ENCODE measurements around the gene ZNF366. TPM values are rescaled to one million over a fixed set of nuclear protein-coding genes. Genes with fewer than 3 reads are reported as not detected.

ZNF366 gene
- total RNA-seq, 5 donors from 2014 or later (not counting 1 experiment from before 2014, with no cell fraction given): 0.13 to 0.14 TPM; not detected in 3

- POLR2A ChIA-PET: no interaction called here
- no peaks in the 10 kb centered on the region for H3K4me1 ChIP-seq (ENCODE audit: control insufficient read depth in 1 of 2, extremely low read depth in 1 of 2, insufficient read depth in 2 of 2, low read length in 2 of 2)
- H3K36me3 Mint-ChIP-seq: no peaks in the 10 kb centered on the region
- WGBS (ENCODE audit: insufficient coverage): 77% methylated on average over 2 of the region's 2 CpGs
- no peaks in the 10 kb centered on the region for H3K36me3 ChIP-seq (ENCODE audit: control insufficient read depth in 2 of 2, extremely low read depth in 1 of 2, insufficient read depth in 1 of 2, low read length in 1 of 2)
- H3K9me3 Mint-ChIP-seq: no peaks in the 10 kb centered on the region
- no peaks in the 10 kb centered on the region for H3K4me1 Mint-ChIP-seq
- ATAC-seq (replicated peaks in 1 of 4): no peak
- H3K27me3 ChIP-seq (replicated peaks in 1 of 2; ENCODE audit: control insufficient read depth in 2 of 2, extremely low read depth in 1 of 2, insufficient read depth in 2 of 2, low read length in 1 of 2): no peaks in the 10 kb centered on the region
- CTCF ChIA-PET: no interaction called here
- H3K27ac Mint-ChIP-seq: no peak overlapping the region
- DNase-seq: no peak
- H3K4me3 Mint-ChIP-seq: no peak overlapping the region
- no peak overlapping the region for H3K4me3 ChIP-seq (ENCODE audit: control insufficient read depth in 1 of 2, extremely low read depth in 1 of 2, low read length in 1 of 2)
- no peak overlapping the region for H3K27ac ChIP-seq (ENCODE audit: low read length)
- no peaks in the 10 kb centered on the region for H3K9me3 ChIP-seq
- H3K27me3 Mint-ChIP-seq: no peaks in the 10 kb centered on the region
Observed at GRCh38 chr5:72445969-72446368, 61.2 kb downstream of the ZNF366 start.

DNA sequence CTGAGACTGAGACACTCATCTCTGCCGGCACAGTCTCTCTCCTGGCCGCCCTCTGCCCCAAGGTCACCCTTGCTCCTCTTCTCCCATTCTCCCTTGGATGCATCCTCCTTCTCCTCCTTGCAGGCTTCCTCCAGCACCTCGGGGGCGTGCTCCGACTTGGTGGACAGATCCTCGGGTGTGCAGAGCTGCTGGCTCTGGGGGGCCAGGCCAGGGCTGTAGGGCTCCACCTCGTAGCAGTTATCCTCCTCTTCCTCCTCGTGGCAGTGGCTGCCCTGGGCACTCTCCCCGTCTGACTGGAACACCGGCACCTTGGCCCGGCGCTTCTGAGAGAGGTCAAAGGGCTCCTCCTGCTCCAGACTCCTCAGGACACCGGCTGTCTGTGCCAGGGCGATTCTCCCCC is 63.3 kb downstream of the ZNF366 start:
- no peaks in the 10 kb centered on the region for H3K9me3 ChIP-seq
- H3K27me3 Mint-ChIP-seq: peaks cover 4 to 5% of the 10 kb centered on the region in 2 donors
- H3K27me3 ChIP-seq (replicated peaks in 1 of 2; ENCODE audit: control insufficient read depth in 2 of 2, extremely low read depth in 1 of 2, insufficient read depth in 2 of 2, low read length in 1 of 2): no peaks in the 10 kb centered on the region
- no peak overlapping the region for H3K27ac Mint-ChIP-seq
- H3K4me1 Mint-ChIP-seq: no peaks in the 10 kb centered on the region
- 74% methylated on average over 12 of the region's 14 CpGs for WGBS (ENCODE audit: insufficient coverage)
- no peak overlapping the region for H3K4me3 ChIP-seq (ENCODE audit: control insufficient read depth in 1 of 2, extremely low read depth in 1 of 2, low read length in 1 of 2)
- H3K4me3 Mint-ChIP-seq: no peak overlapping the region
- CTCF ChIA-PET: no interaction called here
- no peaks in the 10 kb centered on the region for H3K9me3 Mint-ChIP-seq
- DNase-seq (no peak), ATAC-seq (replicated peaks in 1 of 4) (no peak)
- no peaks in the 10 kb centered on the region for H3K36me3 Mint-ChIP-seq
- H3K36me3 ChIP-seq (ENCODE audit: control insufficient read depth in 2 of 2, extremely low read depth in 1 of 2, insufficient read depth in 1 of 2, low read length in 1 of 2): no peaks in the 10 kb centered on the region
- H3K27ac ChIP-seq (ENCODE audit: low read length): no peak overlapping the region
- no peaks in the 10 kb centered on the region for H3K4me1 ChIP-seq (ENCODE audit: control insufficient read depth in 1 of 2, extremely low read depth in 1 of 2, insufficient read depth in 2 of 2, low read length in 2 of 2)
- POLR2A ChIA-PET: no interaction called here

DNA sequence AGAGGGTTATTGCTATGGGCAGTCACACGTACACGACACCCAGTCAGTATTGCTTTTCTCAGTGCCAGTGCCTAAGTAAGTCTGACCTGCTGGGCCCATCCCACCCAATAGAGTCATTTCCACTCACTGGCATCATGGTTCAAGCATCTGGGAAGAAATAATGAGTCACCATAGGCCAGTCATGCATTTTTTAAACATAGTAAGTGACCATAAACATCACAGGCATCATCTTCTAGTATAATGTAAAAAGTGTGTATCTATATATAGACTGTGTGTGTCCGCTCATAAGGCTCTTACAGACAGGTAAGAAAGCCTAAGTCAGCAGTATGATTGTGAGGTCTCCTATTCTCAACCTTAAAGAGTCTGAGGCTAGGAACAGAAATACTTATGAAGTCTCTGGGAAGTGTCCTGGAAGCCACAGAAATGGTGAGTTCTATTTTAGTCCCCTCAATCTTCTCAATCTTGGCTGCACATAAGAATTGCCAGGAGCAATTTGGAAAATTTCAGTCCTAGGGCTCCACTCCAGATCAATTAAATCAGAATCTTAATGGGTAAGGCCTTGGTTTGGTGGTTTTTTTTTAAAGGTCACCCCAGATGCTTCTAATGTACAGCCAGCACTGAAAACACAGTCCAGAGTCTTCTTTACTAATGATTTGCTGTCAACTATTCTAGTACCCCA is 65.2 kb downstream of the ZNF366 start:
- Mint-ChIP-seq H3K36me3 (no peaks in the 10 kb centered on the region), H3K27me3 (peaks cover 4 to 5% of the 10 kb centered on the region in 2 donors), H3K4me3 (no peak overlapping the region), H3K4me1 (no peaks in the 10 kb centered on the region), H3K27ac (no peak overlapping the region), H3K9me3 (peaks cover 0 to 2% (median 0%) of the 10 kb centered on the region in 3 donors)
- DNase-seq (no peak), ATAC-seq (replicated peaks in 1 of 4) (no peak)
- Histone ChIP-seq H3K4me1 (ENCODE audit: control insufficient read depth in 1 of 2, extremely low read depth in 1 of 2, insufficient read depth in 2 of 2, low read length in 2 of 2) (no peaks in the 10 kb centered on the region), H3K36me3 (ENCODE audit: control insufficient read depth in 2 of 2, extremely low read depth in 1 of 2, insufficient read depth in 1 of 2, low read length in 1 of 2) (no peaks in the 10 kb centered on the region), H3K27ac (ENCODE audit: low read length) (no peak overlapping the region), H3K27me3 (replicated peaks in 1 of 2; ENCODE audit: control insufficient read depth in 2 of 2, extremely low read depth in 1 of 2, insufficient read depth in 2 of 2, low read length in 1 of 2) (no peaks in the 10 kb centered on the region), H3K4me3 (ENCODE audit: control insufficient read depth in 1 of 2, extremely low read depth in 1 of 2, low read length in 1 of 2) (no peak overlapping the region), H3K9me3 (no peaks in the 10 kb centered on the region)
- 88% methylated on average over 2 of the region's 3 CpGs for WGBS (ENCODE audit: insufficient coverage)
- ChIA-PET CTCF (no interaction called here), POLR2A (no interaction called here)

DNA sequence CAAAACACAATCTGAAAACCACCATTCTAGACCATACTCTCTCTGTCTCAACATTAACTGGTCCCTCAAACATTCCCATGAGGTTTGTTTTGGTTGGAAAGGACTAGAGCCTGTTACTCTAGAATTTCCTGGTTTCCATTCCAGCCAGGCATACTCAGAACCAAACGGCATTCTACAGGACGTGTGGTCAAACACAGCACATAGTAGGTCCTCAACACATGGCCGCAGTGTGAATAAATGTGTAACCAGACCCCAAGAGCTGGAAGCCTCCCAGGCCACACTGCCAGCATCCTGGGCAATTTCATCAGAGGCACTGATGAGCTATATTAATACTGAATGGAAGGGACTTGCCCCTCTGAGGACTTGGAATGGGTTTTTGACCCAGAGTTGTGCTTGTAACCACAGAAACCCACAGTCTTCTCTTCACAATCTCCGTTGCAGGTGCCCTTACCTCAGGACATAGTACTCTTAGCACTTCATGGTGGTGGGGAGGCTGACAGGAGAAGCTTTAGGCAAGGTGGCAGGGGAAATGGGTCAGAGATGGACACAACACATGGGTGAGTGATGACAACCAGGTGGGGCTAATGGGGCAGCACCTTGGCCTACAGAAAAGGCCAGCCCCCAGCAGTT is 66.0 kb downstream of the ZNF366 start:
- ChIA-PET CTCF (no interaction called here), POLR2A (no interaction called here)
- H3K36me3 Mint-ChIP-seq: no peaks in the 10 kb centered on the region
- peaks cover 0 to 2% (median 0%) of the 10 kb centered on the region in 3 donors for H3K9me3 Mint-ChIP-seq
- DNase-seq: no peak
- peaks cover 4 to 5% of the 10 kb centered on the region in 2 donors for H3K27me3 Mint-ChIP-seq
- Histone ChIP-seq H3K36me3 (ENCODE audit: control insufficient read depth in 2 of 2, extremely low read depth in 1 of 2, insufficient read depth in 1 of 2, low read length in 1 of 2) (no peaks in the 10 kb centered on the region), H3K4me3 (ENCODE audit: control insufficient read depth in 1 of 2, extremely low read depth in 1 of 2, low read length in 1 of 2) (no peak overlapping the region), H3K27me3 (replicated peaks in 1 of 2; ENCODE audit: control insufficient read depth in 2 of 2, extremely low read depth in 1 of 2, insufficient read depth in 2 of 2, low read length in 1 of 2) (no peaks in the 10 kb centered on the region), H3K27ac (ENCODE audit: low read length) (no peak overlapping the region), H3K9me3 (no peaks in the 10 kb centered on the region), H3K4me1 (ENCODE audit: control insufficient read depth in 1 of 2, extremely low read depth in 1 of 2, insufficient read depth in 2 of 2, low read length in 2 of 2) (no peaks in the 10 kb centered on the region)
- WGBS (ENCODE audit: insufficient coverage): 91% methylated on average over 3 of the region's 4 CpGs
- H3K4me3 Mint-ChIP-seq: no peak overlapping the region
- H3K4me1 Mint-ChIP-seq: no peaks in the 10 kb centered on the region
- no peak for ATAC-seq (replicated peaks in 1 of 4)
- H3K27ac Mint-ChIP-seq: no peak overlapping the region

DNA sequence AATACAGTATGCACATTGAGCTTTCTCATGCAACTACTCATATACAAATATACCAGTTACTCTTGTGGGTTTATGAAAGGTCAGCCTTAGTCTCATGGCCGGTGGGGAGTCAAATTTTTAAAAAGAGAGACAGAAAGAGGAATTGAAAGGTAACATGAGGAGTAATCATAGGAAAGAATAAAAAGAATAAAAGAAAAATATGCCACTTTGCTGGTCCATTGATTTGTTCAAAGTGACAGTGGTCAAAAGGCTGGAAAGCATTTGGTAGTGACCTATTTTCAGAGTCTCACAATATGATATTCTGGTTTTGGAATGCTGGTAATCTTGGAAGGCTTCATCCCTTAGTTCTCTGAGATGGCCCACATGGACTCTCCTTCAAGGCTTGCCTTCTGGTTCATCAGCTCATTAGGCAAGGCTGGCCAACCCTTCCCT is 67.0 kb downstream of the ZNF366 start:
- H3K4me1 Mint-ChIP-seq: no peaks in the 10 kb centered on the region
- ChIA-PET CTCF (no interaction called here), POLR2A (no interaction called here)
- Histone ChIP-seq H3K27ac (ENCODE audit: low read length) (no peak overlapping the region), H3K4me1 (ENCODE audit: control insufficient read depth in 1 of 2, extremely low read depth in 1 of 2, insufficient read depth in 2 of 2, low read length in 2 of 2) (no peaks in the 10 kb centered on the region), H3K9me3 (no peaks in the 10 kb centered on the region), H3K36me3 (ENCODE audit: control insufficient read depth in 2 of 2, extremely low read depth in 1 of 2, insufficient read depth in 1 of 2, low read length in 1 of 2) (no peaks in the 10 kb centered on the region), H3K27me3 (replicated peaks in 1 of 2; ENCODE audit: control insufficient read depth in 2 of 2, extremely low read depth in 1 of 2, insufficient read depth in 2 of 2, low read length in 1 of 2) (no peaks in the 10 kb centered on the region), H3K4me3 (ENCODE audit: control insufficient read depth in 1 of 2, extremely low read depth in 1 of 2, low read length in 1 of 2) (no peak overlapping the region)
- ATAC-seq (replicated peaks in 1 of 4) (no peak), DNase-seq (no peak)
- no peak overlapping the region for H3K27ac Mint-ChIP-seq
- no peaks in the 10 kb centered on the region for H3K36me3 Mint-ChIP-seq
- peaks cover 8 to 9% of the 10 kb centered on the region in 2 donors for H3K27me3 Mint-ChIP-seq
- no CpG with 5 or more reads among the region's 1 CpG for WGBS (ENCODE audit: insufficient coverage)
- H3K4me3 Mint-ChIP-seq: no peak overlapping the region
- peaks cover 0 to 2% (median 0%) of the 10 kb centered on the region in 3 donors for H3K9me3 Mint-ChIP-seq

DNA sequence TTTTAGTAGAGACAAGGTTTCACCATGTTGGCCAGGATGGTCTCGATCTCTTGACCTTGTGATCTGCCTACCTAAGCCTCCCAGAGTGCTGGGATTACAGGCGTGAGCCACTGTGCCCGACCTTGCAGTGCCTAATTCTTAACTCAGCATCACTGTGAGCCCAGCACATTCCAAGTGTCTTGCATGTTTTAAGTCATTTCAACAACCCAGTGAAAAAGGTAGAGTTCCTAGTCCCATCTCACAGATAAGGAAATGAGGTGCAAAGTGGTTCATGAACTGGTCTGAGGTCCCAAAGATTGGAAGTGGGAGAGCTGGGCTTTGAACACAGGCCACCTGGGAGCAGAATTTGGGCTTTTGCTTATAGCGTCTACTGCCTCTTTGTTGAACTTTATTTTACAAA is 68.0 kb downstream of the ZNF366 start:
- Histone ChIP-seq H3K27me3 (replicated peaks in 1 of 2; ENCODE audit: control insufficient read depth in 2 of 2, extremely low read depth in 1 of 2, insufficient read depth in 2 of 2, low read length in 1 of 2) (no peaks in the 10 kb centered on the region), H3K27ac (ENCODE audit: low read length) (no peak overlapping the region), H3K4me3 (ENCODE audit: control insufficient read depth in 1 of 2, extremely low read depth in 1 of 2, low read length in 1 of 2) (no peak overlapping the region), H3K4me1 (ENCODE audit: control insufficient read depth in 1 of 2, extremely low read depth in 1 of 2, insufficient read depth in 2 of 2, low read length in 2 of 2) (no peaks in the 10 kb centered on the region), H3K9me3 (no peaks in the 10 kb centered on the region), H3K36me3 (ENCODE audit: control insufficient read depth in 2 of 2, extremely low read depth in 1 of 2, insufficient read depth in 1 of 2, low read length in 1 of 2) (no peaks in the 10 kb centered on the region)
- Mint-ChIP-seq H3K9me3 (peaks cover 0 to 2% (median 0%) of the 10 kb centered on the region in 3 donors), H3K4me1 (no peaks in the 10 kb centered on the region), H3K27me3 (peaks cover 10 to 14% of the 10 kb centered on the region in 2 donors), H3K36me3 (no peaks in the 10 kb centered on the region), H3K4me3 (no peak overlapping the region), H3K27ac (no peak overlapping the region)
- CTCF ChIA-PET: no interaction called here
- DNase-seq (no peak), ATAC-seq (replicated peaks in 1 of 4) (no peak)
- WGBS (ENCODE audit: insufficient coverage): 67% methylated on average over 3 of the region's 4 CpGs
- POLR2A ChIA-PET: no interaction called here

Data from T-cell (primary cell).